ENCODE data around the gene SCUBE1. TPM values are rescaled to one million over a fixed set of nuclear protein-coding genes. Genes with fewer than 3 reads are reported as not detected.

SCUBE1 gene
- total RNA-seq, 3 donors from 2014 or later, result 0.48 to 0.98 (median 0.88) TPM

GRCh38 chr22:43155789-43156188 is 187.4 kb downstream of the SCUBE1 start:
- Histone ChIP-seq H3K9me3 (no peaks in the 10 kb centered on the region), H3K27me3 (no peaks in the 10 kb centered on the region), H3K27ac (no peak overlapping the region), H3K36me3 (no peaks in the 10 kb centered on the region), H3K4me3 (no peak overlapping the region), H3K4me1 (no peaks in the 10 kb centered on the region)
- no peak for DNase-seq (ENCODE audit: low spot score in 2 of 2)
- intact Hi-C loops (cut with DNase I; ENCODE audit: low total_unique reads), result loop anchor here (10.0 kb wide), 1 partner anchor 1209 kb away; no protein-coding TSS in a partner anchor
- TF ChIP-seq POLR2AphosphoS5 (IDR thresholded peaks at IDR 0.05) (no peak), CTCF (IDR thresholded peaks at IDR 0.05) (no peak), POLR2A (IDR thresholded peaks at IDR 0.05) (no peak)

- H3K4me3 ChIP-seq, result no peak overlapping the region
- TF ChIP-seq POLR2AphosphoS5 (IDR thresholded peaks at IDR 0.05) (no peak), CTCF (IDR thresholded peaks at IDR 0.05) (no peak), POLR2A (IDR thresholded peaks at IDR 0.05) (no peak)
- H3K4me1 ChIP-seq, result no peaks in the 10 kb centered on the region
- no peaks in the 10 kb centered on the region for H3K27me3 ChIP-seq
- intact Hi-C loops (cut with DNase I; ENCODE audit: low total_unique reads), result loop anchor here (10.0 kb wide), 1 partner anchor 1210 kb away; no protein-coding TSS in a partner anchor
- H3K27ac ChIP-seq, result no peak overlapping the region
- DNase-seq (ENCODE audit: low spot score in 2 of 2), result no peak
- H3K9me3 ChIP-seq, result no peaks in the 10 kb centered on the region
- H3K36me3 ChIP-seq, result no peaks in the 10 kb centered on the region
These were observed 188.2 kb downstream of the SCUBE1 start for GRCh38 chr22:43154887-43155536.

GRCh38 chr22:43153899-43154298 is 189.3 kb downstream of the SCUBE1 start:
- Histone ChIP-seq H3K4me3 (no peak overlapping the region), H3K36me3 (no peaks in the 10 kb centered on the region), H3K27ac (peak overlapping the region in 1 of 2 donors; percentile 38), H3K4me1 (no peaks in the 10 kb centered on the region), H3K27me3 (no peaks in the 10 kb centered on the region), H3K9me3 (no peaks in the 10 kb centered on the region)
- TF ChIP-seq POLR2A (IDR thresholded peaks at IDR 0.05) (no peak), CTCF (IDR thresholded peaks at IDR 0.05) (no peak), POLR2AphosphoS5 (IDR thresholded peaks at IDR 0.05) (no peak)
- intact Hi-C loops (cut with DNase I; ENCODE audit: low total_unique reads), result loop anchor here (10.0 kb wide), 1 partner anchor 1211 kb away; no protein-coding TSS in a partner anchor
- DNase-seq (ENCODE audit: low spot score in 2 of 2), result no peak

GRCh38 chr22:43152357-43153071 is 190.7 kb downstream of the SCUBE1 start:
- TF ChIP-seq POLR2AphosphoS5 (IDR thresholded peaks at IDR 0.05) (peak in 1 of 3 donors; percentile 34), CTCF (IDR thresholded peaks at IDR 0.05) (no peak), POLR2A (IDR thresholded peaks at IDR 0.05) (no peak)
- peak; percentile 65 to 74 for DNase-seq (ENCODE audit: low spot score in 2 of 2)
- Histone ChIP-seq H3K36me3 (no peaks in the 10 kb centered on the region), H3K4me1 (no peaks in the 10 kb centered on the region), H3K27ac (peak overlapping the region; percentile 80 to 93), H3K27me3 (no peaks in the 10 kb centered on the region), H3K4me3 (peak overlapping the region; percentile 88 to 93 (median 89)), H3K9me3 (no peaks in the 10 kb centered on the region)
- intact Hi-C loops (cut with DNase I; ENCODE audit: low total_unique reads), result loop anchor here (10.0 kb wide), 1 partner anchor 1212 kb away; no protein-coding TSS in a partner anchor

- Histone ChIP-seq H3K9me3 (no peaks in the 10 kb centered on the region), H3K4me1 (no peaks in the 10 kb centered on the region), H3K27me3 (no peaks in the 10 kb centered on the region), H3K36me3 (no peaks in the 10 kb centered on the region), H3K4me3 (peak overlapping the region; percentile 88 to 93 (median 89)), H3K27ac (peak overlapping the region; percentile 80 to 93)
- DNase-seq (ENCODE audit: low spot score in 2 of 2), result no peak
- intact Hi-C loops (cut with DNase I; ENCODE audit: low total_unique reads), result loop anchor here (10.0 kb wide), 1 partner anchor 1213 kb away; no protein-coding TSS in a partner anchor
- TF ChIP-seq CTCF (IDR thresholded peaks at IDR 0.05), result no peak
- no peak for TF ChIP-seq POLR2AphosphoS5 (IDR thresholded peaks at IDR 0.05)
- no peak for TF ChIP-seq POLR2A (IDR thresholded peaks at IDR 0.05)
These were observed 191.2 kb downstream of the SCUBE1 start for GRCh38 chr22:43152003-43152356.
